K562 (cell line): ENCODE measurements around the gene ARHGAP26. TPM values are rescaled to one million over a fixed set of nuclear protein-coding genes. Genes with fewer than 3 reads are reported as not detected.

Experiments
- C11orf30 ChIP-seq: fragments of 450-650 bp; IDR thresholded peaks from 2 replicates; pipeline ENCODE4 v1.6.1; 2016; ENCODE audit warnings: low read depth, mild to moderate bottlenecking
- CTBP1 ChIP-seq: fragments of 450-650 bp; IDR thresholded peaks from 2 replicates; pipeline ENCODE4 v1.6.1; 2016; ENCODE audit warnings: borderline replicate concordance
- ELF1 ChIP-seq: fragments of 200-800 bp; sonication (Bioruptor generic); IDR thresholded peaks from 2 replicates; pipeline ENCODE4 v1.6.1; 2016; ENCODE audit warnings: missing genetic modification characterization, missing compliant biosample characterization
- EP300 ChIP-seq: IDR thresholded peaks from 2 replicates; pipeline ENCODE4 v1.6.1; 2012; ENCODE audit warnings: low read length, improper control_type of control experiment
- ETV5 ChIP-seq: sonication (generic); formaldehyde crosslinking; IDR thresholded peaks from 2 replicates; pipeline ENCODE4 v1.4.0; 2020; ENCODE audit warnings: low read depth, mild to moderate bottlenecking, missing genetic modification reagents
- FOSL1 ChIP-seq: fragments of 200-800 bp; sonication (Bioruptor generic); conservative IDR thresholded peaks from 2 replicates; pipeline ENCODE4 v1.6.1; 2016; ENCODE audit warnings: missing genetic modification characterization, missing compliant biosample characterization
- FOXK2 ChIP-seq, 2 experiments: fragments of 450-650 bp; IDR thresholded peaks in 1 of 2; conservative IDR thresholded peaks in 1 of 2; 2 replicates each; pipeline ENCODE4 v1.6.1; 2016; ENCODE audit warnings: low read depth in 2 of 2, mild to moderate bottlenecking in 1 of 2
- GABPA ChIP-seq: fragments of 200-800 bp; sonication (Bioruptor generic); conservative IDR thresholded peaks from 2 replicates; pipeline ENCODE4 v1.6.1; 2016; ENCODE audit warnings: low read depth, missing genetic modification characterization, missing compliant biosample characterization
- MCM2 ChIP-seq: fragments of 450-650 bp; IDR thresholded peaks from 2 replicates; pipeline ENCODE4 v1.6.1; 2017; ENCODE audit warnings: low read depth, mild to moderate bottlenecking
- MECOM ChIP-seq: fragments of 250-450 bp; sonication (Bioruptor Pico); IDR thresholded peaks from 2 replicates; pipeline ENCODE4 v1.8.0; 2022; ENCODE audit warnings: inconsistent platforms
- MYNN ChIP-seq, 2 experiments: sonication (generic); formaldehyde crosslinking in 1 of 2; IDR thresholded peaks; 2 replicates each; pipeline versions ENCODE4 v1.5.0 to v1.6.1; 2016 to 2020; ENCODE audit warnings: antibody characterized with exemption in 1 of 2, missing genetic modification reagents in 1 of 2
- NR2C2 ChIP-seq, 2 experiments: fragments of 200-800 bp in 1 of 2; sonication (Bioruptor generic) in 1 of 2; sonication (generic) in 1 of 2; formaldehyde crosslinking in 1 of 2; IDR thresholded peaks; 2 replicates each; pipeline versions ENCODE4 v1.6.1 to v1.8.0; 2016 to 2022; ENCODE audit warnings: mild to moderate bottlenecking in 1 of 2, missing compliant biosample characterization in 1 of 2, missing genetic modification characterization in 1 of 2, missing genetic modification reagents in 1 of 2
- SMAD2 ChIP-seq: fragments of 150-350 bp; IDR thresholded peaks from 2 replicates; pipeline ENCODE4 v1.6.1; 2014; ENCODE audit warnings: low read depth, mild to moderate bottlenecking, low read length
- SMARCA5 ChIP-seq: fragments of 450-650 bp; IDR thresholded peaks from 2 replicates; pipeline ENCODE4 v1.6.1; 2016
- ZFP30 ChIP-seq: fragments of 250-450 bp; sonication (Bioruptor Pico); IDR thresholded peaks from 2 replicates; pipeline ENCODE4 v1.8.0; 2022; ENCODE audit warnings: moderate library complexity, mild to moderate bottlenecking, inconsistent platforms, borderline replicate concordance
- ZNF197 ChIP-seq: fragments of 200-800 bp; sonication (Bioruptor generic); IDR thresholded peaks from 2 replicates; pipeline ENCODE4 v1.6.1; 2016; ENCODE audit warnings: low read depth, missing genetic modification characterization, missing compliant biosample characterization
- polyA plus RNA-seq, 8 experiments: library from polyadenylated mRNA; depleted of rRNA in 4 of 8; stranded (reverse) in 5 of 8; unstranded in 3 of 8; fragments of >200 nt; fragmentation: Nextera tagmentation in 2 of 8; fragmentation: Illumina TruSeq in 1 of 8; extraction: Ambion mirVana in 2 of 8; extraction: Trizol in 1 of 8; gene quantifications; 2 replicates each; pipeline versions ENCODE4 v1.2.1 to v1.2.3, GENCODE V29; 2011 to 2014; ENCODE audit warnings: inconsistent platforms in 1 of 8, missing spikeins in 1 of 8
- total RNA-seq, 7 experiments: library from RNA; depleted of rRNA in 6 of 7; stranded (reverse); fragments of >200 nt in 6 of 7; fragmentation: Illumina TruSeq in 2 of 7; extraction: Trizol in 2 of 7; gene quantifications; 2 replicates each; pipeline versions ENCODE4 v1.2.1 to v1.2.3, GENCODE V29; 2011 to 2021; ENCODE audit warnings: low replicate concordance in 1 of 7
- TF ChIP-seq, protein P1 (sequence below): fragments of 450-650 bp; IDR thresholded peaks from 2 replicates; pipeline ENCODE4 v1.6.1; 2016; ENCODE audit warnings: low read depth
- TF ChIP-seq, protein P2 (sequence below): fragments of 200-800 bp; sonication (Bioruptor generic); IDR thresholded peaks from 2 replicates; pipeline ENCODE4 v1.6.1; 2017; ENCODE audit warnings: missing genetic modification characterization, missing compliant biosample characterization

Gene ARHGAP26
- total and polyA plus RNA-seq, 9 of the 15 experiments (the other 6 are each of a cell fraction or from before 2014, with no cell fraction given), result 0.13 to 1.1 (median 0.55) TPM

- TF ChIP-seq, protein P1, sequence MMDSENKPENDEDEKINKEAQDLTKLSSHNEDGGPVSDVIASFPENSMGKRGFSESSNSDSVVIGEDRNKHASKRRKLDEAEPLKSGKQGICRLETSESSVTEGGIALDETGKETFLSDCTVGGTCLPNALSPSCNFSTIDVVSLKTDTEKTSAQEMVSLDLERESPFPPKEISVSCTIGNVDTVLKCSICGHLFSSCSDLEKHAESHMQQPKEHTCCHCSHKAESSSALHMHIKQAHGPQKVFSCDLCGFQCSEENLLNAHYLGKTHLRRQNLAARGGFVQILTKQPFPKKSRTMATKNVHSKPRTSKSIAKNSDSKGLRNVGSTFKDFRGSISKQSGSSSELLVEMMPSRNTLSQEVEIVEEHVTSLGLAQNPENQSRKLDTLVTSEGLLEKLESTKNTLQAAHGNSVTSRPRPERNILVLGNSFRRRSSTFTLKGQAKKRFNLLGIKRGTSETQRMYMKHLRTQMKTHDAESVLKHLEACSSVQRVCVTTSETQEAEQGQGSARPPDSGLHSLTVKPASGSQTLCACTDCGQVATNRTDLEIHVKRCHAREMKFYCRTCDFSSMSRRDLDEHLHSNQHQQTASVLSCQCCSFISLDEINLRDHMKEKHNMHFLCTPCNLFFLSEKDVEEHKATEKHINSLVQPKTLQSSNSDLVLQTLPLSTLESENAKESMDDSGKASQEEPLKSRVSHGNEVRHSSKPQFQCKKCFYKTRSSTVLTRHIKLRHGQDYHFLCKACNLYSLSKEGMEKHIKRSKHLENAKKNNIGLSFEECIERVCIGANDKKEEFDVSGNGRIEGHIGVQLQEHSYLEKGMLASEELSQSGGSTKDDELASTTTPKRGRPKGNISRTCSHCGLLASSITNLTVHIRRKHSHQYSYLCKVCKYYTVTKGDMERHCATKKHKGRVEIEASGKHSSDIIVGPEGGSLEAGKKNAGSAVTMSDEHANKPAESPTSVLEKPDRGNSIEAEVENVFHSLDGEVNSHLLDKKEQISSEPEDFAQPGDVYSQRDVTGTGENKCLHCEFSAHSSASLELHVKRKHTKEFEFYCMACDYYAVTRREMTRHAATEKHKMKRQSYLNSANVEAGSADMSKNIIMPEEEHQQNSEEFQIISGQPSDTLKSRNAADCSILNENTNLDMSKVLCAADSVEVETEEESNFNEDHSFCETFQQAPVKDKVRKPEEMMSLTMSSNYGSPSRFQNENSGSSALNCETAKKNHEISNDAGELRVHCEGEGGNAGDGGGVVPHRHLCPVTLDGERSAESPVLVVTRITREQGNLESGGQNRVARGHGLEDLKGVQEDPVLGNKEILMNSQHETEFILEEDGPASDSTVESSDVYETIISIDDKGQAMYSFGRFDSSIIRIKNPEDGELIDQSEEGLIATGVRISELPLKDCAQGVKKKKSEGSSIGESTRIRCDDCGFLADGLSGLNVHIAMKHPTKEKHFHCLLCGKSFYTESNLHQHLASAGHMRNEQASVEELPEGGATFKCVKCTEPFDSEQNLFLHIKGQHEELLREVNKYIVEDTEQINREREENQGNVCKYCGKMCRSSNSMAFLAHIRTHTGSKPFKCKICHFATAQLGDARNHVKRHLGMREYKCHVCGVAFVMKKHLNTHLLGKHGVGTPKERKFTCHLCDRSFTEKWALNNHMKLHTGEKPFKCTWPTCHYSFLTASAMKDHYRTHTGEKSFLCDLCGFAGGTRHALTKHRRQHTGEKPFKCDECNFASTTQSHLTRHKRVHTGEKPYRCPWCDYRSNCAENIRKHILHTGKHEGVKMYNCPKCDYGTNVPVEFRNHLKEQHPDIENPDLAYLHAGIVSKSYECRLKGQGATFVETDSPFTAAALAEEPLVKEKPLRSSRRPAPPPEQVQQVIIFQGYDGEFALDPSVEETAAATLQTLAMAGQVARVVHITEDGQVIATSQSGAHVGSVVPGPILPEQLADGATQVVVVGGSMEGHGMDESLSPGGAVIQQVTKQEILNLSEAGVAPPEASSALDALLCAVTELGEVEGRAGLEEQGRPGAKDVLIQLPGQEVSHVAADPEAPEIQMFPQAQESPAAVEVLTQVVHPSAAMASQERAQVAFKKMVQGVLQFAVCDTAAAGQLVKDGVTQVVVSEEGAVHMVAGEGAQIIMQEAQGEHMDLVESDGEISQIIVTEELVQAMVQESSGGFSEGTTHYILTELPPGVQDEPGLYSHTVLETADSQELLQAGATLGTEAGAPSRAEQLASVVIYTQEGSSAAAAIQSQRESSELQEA, result no peak
- no peak for TF ChIP-seq ETV5 (CRISPR knock-in tag)
- TF ChIP-seq FOXK2 (conservative IDR thresholded peaks at IDR 0.05 in 1 of 2, IDR thresholded peaks at IDR 0.05 in 1 of 2; ENCODE audit: low read depth in 2 of 2), result peak; percentile 40 to 44; a peak in 3 of 4 replicates
- TF ChIP-seq C11orf30, result no peak
- TF ChIP-seq MYNN (IDR thresholded peaks at IDR 0.05), result no peak
- TF ChIP-seq MYNN (CRISPR knock-in tag; IDR thresholded peaks at IDR 0.05), result no peak
- no peak for TF ChIP-seq SMAD2
- no peak for TF ChIP-seq SMARCA5
- 0 out of 2 replicates have a peak, but pooled peaks have one; percentile 34 for TF ChIP-seq MECOM
- TF ChIP-seq EP300, result peak; percentile 85
- no peak for TF ChIP-seq ZFP30 (CRISPR knock-in tag)
- TF ChIP-seq ELF1 (tag), result peak; percentile 28; the same call in 1 of the 2 replicates
- TF ChIP-seq, protein P2, sequence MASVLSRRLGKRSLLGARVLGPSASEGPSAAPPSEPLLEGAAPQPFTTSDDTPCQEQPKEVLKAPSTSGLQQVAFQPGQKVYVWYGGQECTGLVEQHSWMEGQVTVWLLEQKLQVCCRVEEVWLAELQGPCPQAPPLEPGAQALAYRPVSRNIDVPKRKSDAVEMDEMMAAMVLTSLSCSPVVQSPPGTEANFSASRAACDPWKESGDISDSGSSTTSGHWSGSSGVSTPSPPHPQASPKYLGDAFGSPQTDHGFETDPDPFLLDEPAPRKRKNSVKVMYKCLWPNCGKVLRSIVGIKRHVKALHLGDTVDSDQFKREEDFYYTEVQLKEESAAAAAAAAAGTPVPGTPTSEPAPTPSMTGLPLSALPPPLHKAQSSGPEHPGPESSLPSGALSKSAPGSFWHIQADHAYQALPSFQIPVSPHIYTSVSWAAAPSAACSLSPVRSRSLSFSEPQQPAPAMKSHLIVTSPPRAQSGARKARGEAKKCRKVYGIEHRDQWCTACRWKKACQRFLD (CRISPR knock-in tag), result 0 out of 2 replicates have a peak, but pooled peaks have one; percentile 59
- no peak for TF ChIP-seq MCM2
- no peak for TF ChIP-seq NR2C2 (CRISPR knock-in tag; IDR thresholded peaks at IDR 0.05)
- peak; percentile 36 for TF ChIP-seq NR2C2 (tag; IDR thresholded peaks at IDR 0.05)
- peak; percentile 55 for TF ChIP-seq FOSL1
- TF ChIP-seq CTBP1, result peak; percentile 56; the same call in 1 of the 2 replicates
- TF ChIP-seq GABPA, result peak; percentile 35; the same call in 1 of the 2 replicates
- no peak; the same call in 1 of the 2 replicates for TF ChIP-seq ZNF197 (CRISPR knock-in tag)
These were observed 452.4 kb downstream of the ARHGAP26 start (continued) for GRCh38 chr5:143222287-143223231.
